AG10803 (cell line): Measurements from ENCODE around the gene USP46.

ENCODE experiments used
- DNase-seq: peaks from one replicate; pipeline ENCODE4 v3.0.0; 2010; ENCODE audit warnings: low read depth
- H3K4me3 ChIP-seq: 2 replicates; pipeline ENCODE4 v1.5.1; 2011; ENCODE audit warnings: mild to moderate bottlenecking, low read length, control low read depth
- CTCF ChIP-seq: conservative IDR thresholded peaks from 2 replicates; pipeline ENCODE4 v1.5.1; 2011; ENCODE audit warnings: mild to moderate bottlenecking, low read length, control low read depth, inconsistent platforms

USP46 gene

DNA sequence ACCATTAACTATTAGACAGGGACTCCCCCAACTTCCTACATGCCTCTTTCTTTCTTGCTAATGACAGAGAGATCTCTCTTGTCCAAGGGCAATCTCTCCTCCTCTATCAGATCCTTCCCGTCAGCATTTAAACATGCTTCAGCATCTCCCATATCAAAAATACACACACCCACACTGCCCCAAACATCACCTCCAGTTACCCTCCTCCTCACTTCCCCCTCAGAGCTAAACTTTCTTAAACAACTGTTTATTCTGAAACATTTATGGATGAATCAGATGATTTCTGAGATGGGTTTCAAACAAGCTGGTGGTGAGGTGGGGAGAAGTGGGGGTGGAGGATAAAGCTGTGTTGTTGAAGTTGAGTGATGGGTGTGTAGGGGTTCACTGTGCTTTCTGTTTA, 23.5 kb downstream of the USP46 start:
- TF ChIP-seq CTCF = no peak
- DNase-seq = no peak
- no peak overlapping the region for H3K4me3 ChIP-seq

DNA sequence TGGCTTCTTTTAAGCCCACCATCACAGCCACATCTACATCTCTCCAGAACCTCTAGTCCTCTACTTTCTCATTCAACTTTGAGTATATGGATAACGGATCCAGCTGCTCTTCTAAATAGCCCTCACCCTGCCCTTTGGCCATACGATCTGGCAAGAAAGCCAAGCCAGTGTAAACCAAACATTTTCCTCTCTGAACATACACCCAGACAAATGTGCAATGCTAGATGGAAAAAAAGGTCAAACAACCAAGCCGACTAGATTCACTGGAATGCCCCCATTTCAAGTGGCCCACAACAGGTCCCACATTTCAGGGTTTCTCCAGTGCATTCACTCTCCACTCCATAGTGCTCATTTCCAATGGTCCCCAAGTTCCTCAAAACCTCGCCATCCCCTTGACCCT, 24.0 kb downstream of the USP46 start:
- H3K4me3 ChIP-seq = no peak overlapping the region
- TF ChIP-seq CTCF = no peak
- DNase-seq = no peak

DNA sequence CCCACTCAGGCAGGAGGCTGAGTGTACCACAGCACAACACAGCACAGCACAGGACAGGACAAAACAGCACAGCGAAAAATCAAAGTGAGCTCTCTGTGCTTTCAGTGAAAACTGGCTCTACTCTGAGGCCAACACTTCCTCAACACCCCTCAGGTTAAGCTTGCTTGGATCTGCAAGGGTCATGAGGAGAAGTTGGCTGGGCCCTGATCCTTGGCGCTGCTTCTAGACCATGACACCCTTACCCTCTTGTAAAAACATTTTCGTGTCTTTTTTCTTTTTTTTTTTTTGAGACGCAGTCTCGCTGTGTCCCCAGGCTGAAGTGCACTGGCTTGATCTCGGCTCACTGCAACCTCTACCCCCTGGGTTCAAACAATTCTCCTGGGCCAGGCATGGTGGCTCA, 25.3 kb downstream of the USP46 start:
- TF ChIP-seq CTCF = no peak

DNA sequence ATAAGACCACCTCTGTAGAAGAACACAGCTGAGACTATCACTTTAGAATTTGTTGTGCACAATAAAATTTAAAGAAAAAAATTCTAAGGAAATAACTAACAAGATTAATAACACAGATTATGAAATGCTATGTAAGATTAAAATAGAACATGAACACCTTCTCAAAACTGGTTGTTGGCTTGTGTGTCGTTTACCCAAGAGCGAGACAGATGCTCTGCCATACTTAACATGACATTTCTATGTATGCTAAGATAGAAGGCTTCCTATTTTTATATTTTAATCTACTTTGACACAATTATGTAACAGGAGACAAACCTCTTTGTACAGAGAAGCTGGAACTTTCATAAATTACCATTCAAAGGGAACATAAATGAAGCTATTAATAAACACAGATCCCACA, 30.1 kb downstream of the USP46 start:
- TF ChIP-seq CTCF = no peak
- DNase-seq = no peak
- no peak overlapping the region for H3K4me3 ChIP-seq

More for the DNA sequence above, 25.3 kb downstream of the USP46 start:
- H3K4me3 ChIP-seq = no peak overlapping the region
- no peak for DNase-seq

GRCh38 chr4:52628543-52628942, 30.6 kb downstream of the USP46 start:
- DNase-seq = peak; percentile 13
- TF ChIP-seq CTCF = no peak

DNA sequence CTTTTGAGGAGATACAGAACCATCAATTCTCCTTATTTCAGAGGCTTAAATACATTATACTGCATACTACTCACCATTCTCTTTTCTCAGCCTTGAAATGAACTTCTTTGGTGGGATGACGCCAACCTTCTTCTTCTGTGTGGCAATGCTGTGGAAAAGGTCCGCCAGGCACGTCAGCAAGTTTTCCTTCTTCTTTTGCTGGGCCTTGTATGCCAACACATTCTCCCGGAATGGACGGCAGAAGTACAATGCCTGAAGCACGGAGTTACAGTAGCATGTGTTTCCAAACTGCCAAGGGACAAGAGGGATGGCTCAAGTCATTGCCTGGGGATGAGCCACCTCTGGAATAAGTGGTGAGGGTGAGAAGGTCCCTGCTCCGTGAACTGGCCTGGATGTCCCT, 31.2 kb downstream of the USP46 start:
- H3K4me3 ChIP-seq = no peak overlapping the region
- no peak for TF ChIP-seq CTCF
- DNase-seq = peak; percentile 63

More at GRCh38 chr4:52628543-52628942, 30.6 kb downstream of the USP46 start:
- H3K4me3 ChIP-seq = no peak overlapping the region

DNA sequence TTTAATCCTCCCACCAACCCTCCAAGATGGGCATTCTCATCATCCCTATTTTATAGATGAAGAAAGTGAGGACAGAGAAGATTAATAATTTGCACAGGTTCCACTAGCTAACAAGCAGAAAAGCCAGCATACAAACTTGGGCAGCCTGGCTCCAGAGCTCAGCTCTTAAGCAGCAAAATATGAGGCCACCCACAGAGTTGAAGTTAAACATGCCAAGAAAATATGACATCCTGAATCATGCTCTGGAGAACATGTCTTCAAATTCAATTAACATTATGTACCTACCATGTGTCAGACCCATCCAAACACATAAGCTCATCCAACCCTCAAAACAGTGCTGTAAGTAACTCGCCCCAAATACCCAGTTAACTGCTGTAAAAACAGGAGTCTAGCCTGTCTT, 33.9 kb downstream of the USP46 start:
- no peak for TF ChIP-seq CTCF
- H3K4me3 ChIP-seq = no peak overlapping the region

More for the DNA sequence above, 33.9 kb downstream of the USP46 start:
- DNase-seq = no peak
